AG09309 (cell line): ENCODE results near the gene KIF25.

ENCODE experiments used
- DNase-seq: peaks from one replicate; pipeline ENCODE4 v3.0.0-alpha.2; 2010; ENCODE audit warnings: low read depth
- H3K4me3 ChIP-seq: 2 replicates; pipeline ENCODE4 v1.5.1; 2011; ENCODE audit warnings: mild to moderate bottlenecking, low read depth, low read length, moderate library complexity; ENCODE audit not compliant: control insufficient read depth
- TF ChIP-seq, protein P1 (sequence below): IDR thresholded peaks from 2 replicates; pipeline ENCODE4 v1.5.1; 2011; ENCODE audit warnings: mild to moderate bottlenecking, low read depth, low read length, inconsistent platforms; ENCODE audit not compliant: insufficient read depth, control insufficient read depth; ENCODE audit errors: missing control alignments

The KIF25 gene

GRCh38 chr6:168078943-168079405 is 81.5 kb downstream of the KIF25 start, which contains the start of gene FRMD1:
FRMD1 (minus strand) TSS chr6:168079212; CDS start chr6:168079094, 118 bp downstream.
- no peak within 1 kb of the TSS for H3K4me3 ChIP-seq
- TF ChIP-seq, protein P1, sequence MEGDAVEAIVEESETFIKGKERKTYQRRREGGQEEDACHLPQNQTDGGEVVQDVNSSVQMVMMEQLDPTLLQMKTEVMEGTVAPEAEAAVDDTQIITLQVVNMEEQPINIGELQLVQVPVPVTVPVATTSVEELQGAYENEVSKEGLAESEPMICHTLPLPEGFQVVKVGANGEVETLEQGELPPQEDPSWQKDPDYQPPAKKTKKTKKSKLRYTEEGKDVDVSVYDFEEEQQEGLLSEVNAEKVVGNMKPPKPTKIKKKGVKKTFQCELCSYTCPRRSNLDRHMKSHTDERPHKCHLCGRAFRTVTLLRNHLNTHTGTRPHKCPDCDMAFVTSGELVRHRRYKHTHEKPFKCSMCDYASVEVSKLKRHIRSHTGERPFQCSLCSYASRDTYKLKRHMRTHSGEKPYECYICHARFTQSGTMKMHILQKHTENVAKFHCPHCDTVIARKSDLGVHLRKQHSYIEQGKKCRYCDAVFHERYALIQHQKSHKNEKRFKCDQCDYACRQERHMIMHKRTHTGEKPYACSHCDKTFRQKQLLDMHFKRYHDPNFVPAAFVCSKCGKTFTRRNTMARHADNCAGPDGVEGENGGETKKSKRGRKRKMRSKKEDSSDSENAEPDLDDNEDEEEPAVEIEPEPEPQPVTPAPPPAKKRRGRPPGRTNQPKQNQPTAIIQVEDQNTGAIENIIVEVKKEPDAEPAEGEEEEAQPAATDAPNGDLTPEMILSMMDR = no peak
- no peak for DNase-seq

GRCh38 chr6:168080393-168081077 is 83.1 kb downstream of the KIF25 start:
- TF ChIP-seq, protein P1 = no peak
- no peak for DNase-seq
- H3K4me3 ChIP-seq = no peak overlapping the region

DNA sequence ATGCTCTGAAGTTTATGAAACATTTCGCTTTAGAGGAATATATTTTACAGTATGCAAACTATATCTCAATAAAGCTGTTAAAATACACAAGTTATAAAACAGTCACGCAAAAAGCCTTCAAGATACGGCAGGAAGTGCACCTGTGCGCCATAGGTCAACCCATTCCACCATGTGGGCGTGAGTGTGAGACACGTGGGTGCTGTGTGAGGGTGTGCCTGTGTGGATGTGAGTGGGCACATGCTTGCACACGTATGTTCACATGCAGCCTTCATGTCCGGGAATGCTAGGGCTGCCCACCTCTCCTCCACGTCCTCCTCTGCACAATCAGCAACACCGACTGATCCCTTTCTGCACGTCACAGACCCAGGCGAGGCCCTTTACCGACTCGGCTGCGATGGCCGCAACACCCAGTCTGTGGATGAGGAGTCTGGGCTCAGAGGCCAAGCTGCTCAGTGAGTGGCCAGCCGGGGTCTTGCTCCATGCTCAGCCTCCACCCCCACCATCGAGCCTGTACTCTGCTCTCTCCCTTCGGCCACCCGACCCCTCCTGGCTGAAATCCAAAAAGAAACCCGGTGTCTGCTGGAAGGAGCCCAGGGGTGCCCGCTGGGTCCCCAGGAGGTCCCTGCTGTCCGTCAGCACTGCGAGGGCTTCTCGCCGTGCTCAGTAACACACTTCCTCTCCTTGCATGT is 84.5 kb downstream of the KIF25 start:
- TF ChIP-seq, protein P1 = no peak
- DNase-seq = no peak
- H3K4me3 ChIP-seq = no peak overlapping the region

DNA sequence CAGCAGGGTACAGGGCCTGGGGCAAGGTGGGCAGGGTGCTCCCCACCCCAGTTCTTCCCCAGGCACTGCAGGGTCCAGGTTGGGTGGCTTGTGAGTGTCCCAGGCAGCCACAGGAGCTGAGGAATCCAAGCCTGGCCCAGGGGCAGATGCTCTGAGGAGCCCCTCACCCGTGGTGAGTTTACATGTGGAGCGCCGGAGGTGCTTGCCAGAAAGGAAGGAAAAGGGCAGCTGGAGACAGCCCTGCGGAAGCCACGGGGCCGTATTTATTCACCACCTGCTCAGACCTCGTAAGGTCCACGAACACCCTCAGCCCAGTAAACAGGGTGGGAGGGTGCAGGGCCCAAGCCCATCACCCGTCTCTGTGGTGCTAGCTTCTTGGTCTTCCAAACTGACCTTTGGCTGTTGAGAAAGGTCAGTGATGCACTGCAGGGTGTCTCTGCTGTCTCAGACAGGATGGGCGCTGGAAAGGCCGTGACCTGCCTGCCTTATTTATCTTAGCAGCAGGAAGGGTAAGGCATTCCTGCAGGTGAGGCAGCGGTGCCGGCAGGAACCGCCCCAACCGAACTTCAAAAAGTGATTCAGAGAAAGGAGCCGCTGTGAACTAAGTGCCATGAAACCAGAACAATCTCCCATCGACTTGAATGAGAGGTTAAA is 85.5 kb downstream of the KIF25 start:
- TF ChIP-seq, protein P1 = no peak

DNA sequence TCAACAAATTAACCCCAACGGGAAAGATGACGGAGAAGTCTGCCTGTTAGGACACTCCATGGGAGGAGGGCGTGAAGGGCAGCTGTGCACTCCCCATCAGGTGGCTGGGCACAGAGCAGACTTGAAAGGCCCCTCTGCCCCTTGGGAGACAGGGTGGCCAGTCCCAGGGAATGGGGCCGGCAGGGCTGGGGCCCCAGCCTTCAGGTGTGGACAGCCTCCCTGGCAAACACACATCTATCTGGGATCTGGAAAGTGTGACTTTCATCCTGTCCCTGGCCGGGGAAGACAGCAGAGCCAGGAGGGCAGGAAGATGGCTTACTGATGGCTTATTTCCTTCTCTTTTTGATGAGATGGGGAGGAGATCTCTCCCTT is 86.0 kb downstream of the KIF25 start:
- DNase-seq = no peak
- H3K4me3 ChIP-seq = no peak overlapping the region
- TF ChIP-seq, protein P1 = no peak

More for the DNA sequence above, 85.5 kb downstream of the KIF25 start:
- DNase-seq = no peak
- H3K4me3 ChIP-seq = no peak overlapping the region

DNA sequence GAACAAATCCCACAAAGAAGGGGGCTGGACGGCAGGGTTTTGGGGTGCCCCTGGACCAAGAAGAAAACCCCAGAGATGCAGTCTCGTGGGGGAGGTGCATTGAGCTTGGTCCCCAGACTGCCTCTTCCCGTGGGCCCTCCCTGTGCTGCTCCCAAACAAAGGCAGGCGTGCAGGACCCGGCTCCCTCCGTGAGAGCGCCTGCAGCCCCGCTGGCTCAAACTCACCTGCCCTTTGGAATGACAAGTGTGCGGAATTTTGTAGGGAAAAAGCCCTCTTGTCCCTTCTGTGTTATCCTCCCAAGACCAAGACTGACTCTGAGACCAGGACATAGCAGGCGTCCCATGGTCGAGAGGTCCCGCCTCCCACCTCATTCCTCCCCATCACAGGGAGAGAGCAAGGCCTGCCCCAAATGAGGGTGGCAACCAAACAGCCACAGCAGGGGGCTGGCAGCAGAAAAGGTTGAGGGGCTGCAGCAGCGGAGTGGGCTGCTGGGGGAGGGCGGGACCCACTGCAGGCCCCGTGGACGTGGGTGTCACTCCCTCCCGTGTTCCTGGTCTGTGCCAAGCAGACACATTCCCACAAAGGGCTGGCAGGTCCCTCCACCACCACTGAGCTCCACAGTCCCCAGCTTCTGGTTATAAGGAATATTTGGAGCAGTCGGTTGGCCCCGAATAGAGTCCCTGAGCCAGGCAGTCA is 87.1 kb downstream of the KIF25 start:
- no peak overlapping the region for H3K4me3 ChIP-seq
- DNase-seq = no peak
- TF ChIP-seq, protein P1 = no peak
